ENCODE data around the gene ARL4C.
A peak's percentile ranks its signal among the peaks of the same experiment; 100 is the strongest.

Gene ARL4C

GRCh38 chr2:234496835-234497593 lies at the start of gene ARL4C:
Gene ARL4C, minus strand, starts transcription at chr2:234497081. Its CDS starts 495 bp downstream, at chr2:234496586.
- DNase-seq, result peak; percentile 54

- DNase-seq, result peak; percentile 88
Measured at GRCh38 chr2:234544659-234545611, 48.1 kb upstream of the ARL4C start.

- DNase-seq, result no peak
Measured at GRCh38 chr2:234542742-234543141, 45.9 kb upstream of the ARL4C start.

GRCh38 chr2:234537929-234538328 lies 41.0 kb upstream of the ARL4C start:
- no peak for DNase-seq

- DNase-seq, result no peak
Measured at GRCh38 chr2:234536178-234536965, 39.5 kb upstream of the ARL4C start.

GRCh38 chr2:234535464-234535863 lies 38.6 kb upstream of the ARL4C start:
- DNase-seq, result no peak

GRCh38 chr2:234534515-234534914 lies 37.6 kb upstream of the ARL4C start:
- DNase-seq, result no peak

- DNase-seq, result no peak
Measured at GRCh38 chr2:234533626-234534025, 36.7 kb upstream of the ARL4C start.

GRCh38 chr2:234528410-234529148 lies 31.7 kb upstream of the ARL4C start:
- no peak for DNase-seq

- no peak for DNase-seq
Measured at GRCh38 chr2:234526711-234527110, 29.8 kb upstream of the ARL4C start.

- no peak for DNase-seq
Measured at GRCh38 chr2:234521536-234521935, 24.7 kb upstream of the ARL4C start.

- no peak for DNase-seq
Measured at GRCh38 chr2:234518986-234519642, 22.2 kb upstream of the ARL4C start.

GRCh38 chr2:234517971-234518370 lies 21.1 kb upstream of the ARL4C start:
- DNase-seq, result no peak

GRCh38 chr2:234514873-234515638 lies 18.2 kb upstream of the ARL4C start:
- DNase-seq, result no peak

GRCh38 chr2:234514099-234514498 lies 17.2 kb upstream of the ARL4C start:
- DNase-seq, result no peak

- no peak for DNase-seq
Measured at GRCh38 chr2:234512884-234513669, 16.2 kb upstream of the ARL4C start.

- DNase-seq, result no peak
Measured at GRCh38 chr2:234502919-234503285, 6.0 kb upstream of the ARL4C start.

- DNase-seq, result no peak
Measured at GRCh38 chr2:234502285-234502918, 5.5 kb upstream of the ARL4C start.

- DNase-seq, result peak; percentile 74
Measured at GRCh38 chr2:234500394-234501006, 3.6 kb upstream of the ARL4C start.
